ENCODE measurements around the gene CIAO3. TPM values are rescaled to one million over a fixed set of nuclear protein-coding genes. Genes with fewer than 3 reads are reported as not detected.

CIAO3 gene
- total RNA-seq, 1 donor from 2014 or later, result 43.1 TPM

DNA sequence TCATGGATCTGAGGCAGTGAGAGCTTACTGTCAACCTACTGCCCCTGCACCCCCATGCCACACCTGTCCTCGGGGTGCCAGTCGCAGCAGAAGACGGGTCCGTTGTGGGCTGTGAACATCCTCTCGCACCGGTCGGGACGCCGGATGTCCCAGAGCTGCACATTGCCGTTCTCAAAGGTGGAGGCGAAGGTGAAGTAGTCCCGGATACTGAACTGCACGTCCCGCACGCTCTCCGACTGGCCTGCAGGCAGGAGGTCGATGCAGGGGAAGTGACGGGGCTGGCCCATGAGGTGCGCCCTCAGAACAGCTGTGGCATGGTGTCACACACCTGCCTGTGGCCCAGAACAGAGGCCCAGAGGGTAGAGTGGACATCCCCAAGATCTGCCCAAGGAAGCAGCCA is 53.3 kb downstream of the CIAO3 start:
- intact Hi-C loops (cut with micrococcal nuclease), result no loop called here
- H3K9me3 Mint-ChIP-seq, result no peaks in the 10 kb centered on the region
- POLR2A ChIA-PET, result no interaction called here
- peak overlapping the region; percentile 7 for H3K4me3 Mint-ChIP-seq
- H3K4me1 Mint-ChIP-seq, result peaks cover 37% of the 10 kb centered on the region
- no peak overlapping the region for H3K27ac Mint-ChIP-seq
- peaks cover 24% of the 10 kb centered on the region for H3K36me3 Mint-ChIP-seq (ENCODE audit: low read depth)
- CTCF ChIA-PET, result no interaction called here
- H3K27me3 Mint-ChIP-seq, result peaks cover under 1% of the 10 kb centered on the region
- TF ChIP-seq, protein P1, sequence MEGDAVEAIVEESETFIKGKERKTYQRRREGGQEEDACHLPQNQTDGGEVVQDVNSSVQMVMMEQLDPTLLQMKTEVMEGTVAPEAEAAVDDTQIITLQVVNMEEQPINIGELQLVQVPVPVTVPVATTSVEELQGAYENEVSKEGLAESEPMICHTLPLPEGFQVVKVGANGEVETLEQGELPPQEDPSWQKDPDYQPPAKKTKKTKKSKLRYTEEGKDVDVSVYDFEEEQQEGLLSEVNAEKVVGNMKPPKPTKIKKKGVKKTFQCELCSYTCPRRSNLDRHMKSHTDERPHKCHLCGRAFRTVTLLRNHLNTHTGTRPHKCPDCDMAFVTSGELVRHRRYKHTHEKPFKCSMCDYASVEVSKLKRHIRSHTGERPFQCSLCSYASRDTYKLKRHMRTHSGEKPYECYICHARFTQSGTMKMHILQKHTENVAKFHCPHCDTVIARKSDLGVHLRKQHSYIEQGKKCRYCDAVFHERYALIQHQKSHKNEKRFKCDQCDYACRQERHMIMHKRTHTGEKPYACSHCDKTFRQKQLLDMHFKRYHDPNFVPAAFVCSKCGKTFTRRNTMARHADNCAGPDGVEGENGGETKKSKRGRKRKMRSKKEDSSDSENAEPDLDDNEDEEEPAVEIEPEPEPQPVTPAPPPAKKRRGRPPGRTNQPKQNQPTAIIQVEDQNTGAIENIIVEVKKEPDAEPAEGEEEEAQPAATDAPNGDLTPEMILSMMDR (IDR thresholded peaks at IDR 0.05), result no peak
- ATAC-seq (ENCODE audit: low read depth), result no peak
- no peak for DNase-seq

DNA sequence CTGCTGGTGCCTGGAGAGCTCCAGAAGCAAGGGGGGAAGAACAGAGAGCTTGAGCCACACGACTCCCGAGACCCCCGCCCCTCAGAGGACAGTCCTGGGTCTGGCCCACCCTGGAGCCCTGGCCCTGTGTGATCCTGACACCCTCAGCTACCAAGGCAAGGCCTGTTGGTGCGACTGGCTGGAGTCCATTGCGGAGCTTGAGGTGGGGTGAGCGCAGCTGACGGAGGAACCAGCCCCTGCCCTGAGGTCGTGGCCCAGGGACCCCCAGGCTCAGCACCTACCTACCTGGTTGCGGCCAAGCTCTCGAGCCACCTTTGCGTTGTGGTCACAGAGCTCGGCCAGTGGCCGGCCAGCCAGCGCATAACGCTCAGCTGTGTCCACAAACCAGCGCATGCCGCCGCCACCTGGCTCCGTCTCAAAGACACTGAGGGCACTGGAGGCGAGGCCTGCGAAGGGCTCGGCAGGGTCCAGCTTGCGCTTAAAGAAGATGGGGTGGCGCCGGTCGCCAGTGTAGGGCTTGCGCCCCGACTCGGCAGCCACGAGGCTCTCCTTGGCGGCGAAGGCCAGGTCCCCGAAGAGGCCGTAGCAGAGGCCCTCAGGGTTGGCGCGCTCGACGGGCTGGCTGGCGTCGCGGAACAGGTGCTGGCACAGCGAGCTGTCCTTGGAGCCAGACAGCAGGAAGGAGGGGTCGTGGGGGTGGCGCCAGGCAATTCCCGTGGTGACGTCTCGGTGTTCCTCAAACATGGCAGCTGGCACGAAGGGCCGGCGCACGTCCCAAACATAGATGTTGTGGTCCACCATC is 54.1 kb downstream of the CIAO3 start:
- peaks cover 32% of the 10 kb centered on the region for H3K36me3 Mint-ChIP-seq (ENCODE audit: low read depth)
- no peaks in the 10 kb centered on the region for H3K9me3 Mint-ChIP-seq
- H3K4me1 Mint-ChIP-seq, result peaks cover 45% of the 10 kb centered on the region
- no peaks in the 10 kb centered on the region for H3K27me3 Mint-ChIP-seq
- no peak overlapping the region for H3K27ac Mint-ChIP-seq
- intact Hi-C loops (cut with micrococcal nuclease), result no loop called here
- no peak for DNase-seq
- ChIA-PET CTCF (no interaction called here), POLR2A (no interaction called here)
- H3K4me3 Mint-ChIP-seq, result no peak overlapping the region
- TF ChIP-seq, protein P1 (IDR thresholded peaks at IDR 0.05), result no peak
- ATAC-seq (ENCODE audit: low read depth), result no peak

DNA sequence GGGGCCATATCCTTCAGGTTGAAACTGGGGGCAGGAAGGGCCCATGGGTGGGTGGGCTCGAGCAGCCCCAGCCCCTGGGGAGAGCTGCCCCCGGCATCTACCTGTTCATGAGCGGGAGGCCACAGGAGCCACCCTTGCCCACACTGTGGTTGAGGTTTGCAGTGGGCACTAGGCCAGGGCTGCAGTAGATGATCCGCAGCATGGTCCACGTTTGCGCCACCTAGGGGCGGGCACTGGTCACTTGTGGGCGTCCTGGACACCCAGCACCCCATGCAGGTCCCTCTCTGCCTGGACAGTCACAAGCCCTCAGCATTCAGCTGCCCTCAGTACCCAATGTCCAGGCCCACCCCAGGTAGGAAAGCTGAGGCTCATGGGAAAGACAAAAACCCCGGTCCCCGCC is 54.8 kb downstream of the CIAO3 start:
- TF ChIP-seq, protein P1 (IDR thresholded peaks at IDR 0.05), result no peak
- Mint-ChIP-seq H3K9me3 (no peaks in the 10 kb centered on the region), H3K4me1 (peaks cover 49% of the 10 kb centered on the region), H3K27ac (no peak overlapping the region), H3K36me3 (ENCODE audit: low read depth) (peaks cover 38% of the 10 kb centered on the region), H3K4me3 (peak overlapping the region; percentile 19), H3K27me3 (no peaks in the 10 kb centered on the region)
- DNase-seq (no peak), ATAC-seq (ENCODE audit: low read depth) (no peak)
- CTCF ChIA-PET, result no interaction called here
- intact Hi-C loops (cut with micrococcal nuclease), result loop anchor here (2.0 kb wide), 1 partner anchor 35 kb away; the partner anchor contains the start of gene ANTKMT
- POLR2A ChIA-PET, result no interaction called here

DNA sequence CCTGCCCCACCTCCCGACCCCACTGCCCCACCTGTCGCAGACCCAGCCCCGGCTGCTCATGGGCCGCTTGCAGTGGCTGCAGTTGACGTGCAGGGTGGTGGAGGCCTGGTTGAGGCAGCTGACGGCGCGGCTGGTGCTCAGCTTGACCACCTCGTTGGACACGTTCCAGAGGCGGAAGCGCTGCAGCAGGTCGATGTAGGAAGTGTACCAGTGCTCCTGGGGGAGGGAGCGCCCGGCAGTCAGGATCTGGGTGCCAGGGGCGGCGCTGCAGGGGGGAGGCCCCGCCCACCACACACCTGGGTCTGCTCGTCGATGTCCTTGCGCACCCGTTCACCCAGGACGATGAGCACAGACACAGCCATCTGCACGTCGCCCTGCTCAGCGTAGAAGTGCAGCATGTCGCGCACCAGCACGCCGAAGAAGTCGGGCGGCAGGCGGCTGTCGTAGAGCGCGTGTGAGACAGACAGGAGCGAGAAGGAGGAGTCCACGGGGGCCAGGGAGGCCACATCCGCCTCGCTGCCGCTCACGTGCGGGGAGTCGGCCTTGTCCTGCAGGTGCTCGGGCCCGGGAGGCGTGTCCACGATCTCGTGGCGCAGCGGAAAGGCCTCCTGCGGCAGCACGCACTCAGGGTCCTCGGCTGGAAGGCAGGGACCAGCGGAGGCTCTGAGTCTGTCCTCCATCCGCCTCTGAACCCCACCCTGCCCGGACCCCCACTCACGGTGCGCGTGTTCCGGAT is 55.7 kb downstream of the CIAO3 start:
- H3K4me3 Mint-ChIP-seq, result no peak overlapping the region
- peaks cover 38% of the 10 kb centered on the region for H3K36me3 Mint-ChIP-seq (ENCODE audit: low read depth)
- no peaks in the 10 kb centered on the region for H3K27me3 Mint-ChIP-seq
- ChIA-PET POLR2A (interaction anchor here (1.2 kb wide), 1 partner anchor 10 kb away, joined by 3 read pairs; no protein-coding TSS in a partner anchor), CTCF (no interaction called here)
- H3K27ac Mint-ChIP-seq, result no peak overlapping the region
- DNase-seq (no peak), ATAC-seq (ENCODE audit: low read depth) (no peak)
- peaks cover 45% of the 10 kb centered on the region for H3K4me1 Mint-ChIP-seq
- H3K9me3 Mint-ChIP-seq, result no peaks in the 10 kb centered on the region
- TF ChIP-seq, protein P1 (IDR thresholded peaks at IDR 0.05), result no peak
- intact Hi-C loops (cut with micrococcal nuclease), result loop anchor here (1.0 to 2.0 kb wide), 4 partner anchors 36 to 158 kb away; partner anchors contain the start of genes ANTKMT, CAPN15, METTL26 and WDR90

Measured in activated B cell treated with CpG ODN at 0.5 μM for 24 hours (primary cell).